Gastroesophageal sphincter (tissue), 4 donors: ENCODE data around the gene ANG. TPM values are rescaled to one million over a fixed set of nuclear protein-coding genes. Genes with fewer than 3 reads are reported as not detected.
"Not testable (repeated sequence)": the region's sequence is repeated elsewhere in the genome, so short reads cannot be mapped to it uniquely, and the experiment has no call there.

Experiments
- ATAC-seq: fragments of 150-250 bp; one replicate; pipeline ENCODE4 v1.9.1; 2016; ENCODE audit warnings: mild to moderate bottlenecking, moderate library complexity
- H3K27ac ChIP-seq, 4 donors: fragments of 200-600 bp; sonication (generic) in 3 of 4; 1 replicate in 3 of 4; 2 replicates in 1 of 4; pipeline ENCODE4 v1.5.1; 2016 to 2019
- H3K27me3 ChIP-seq: fragments of 200-600 bp; sonication (generic); one replicate; pipeline ENCODE4 v1.5.1; 2019
- H3K36me3 ChIP-seq, 2 donors: fragments of 200-600 bp; sonication (generic); one replicate each; pipeline ENCODE4 v1.5.1; 2019; ENCODE audit warnings: control low read depth in 1 of 2
- H3K4me1 ChIP-seq, 3 donors: fragments of 200-600 bp; sonication (generic); 1 replicate in 2 of 3; 2 replicates in 1 of 3; pipeline ENCODE4 v1.5.1; 2016 to 2019; ENCODE audit warnings: control low read depth in 2 of 3
- H3K4me3 ChIP-seq, 2 donors: fragments of 200-600 bp; sonication (generic); one replicate each; pipeline ENCODE4 v1.5.1; 2019; ENCODE audit warnings: mild to moderate bottlenecking in 1 of 2, moderate library complexity in 1 of 2
- H3K9me3 ChIP-seq, 3 donors: fragments of 200-600 bp; sonication (generic); one replicate each; pipeline ENCODE4 v1.5.1; 2017 to 2019; ENCODE audit warnings: control low read depth in 2 of 3
- EP300 ChIP-seq: sonication (generic); formaldehyde crosslinking; IDR thresholded peaks from one replicate; pipeline ENCODE4 v1.6.1; 2017; ENCODE audit warnings: antibody characterized with exemption, mild to moderate bottlenecking
- POLR2A ChIP-seq, 2 donors: fragments of 450-650 bp; IDR thresholded peaks; one replicate each; pipeline ENCODE4 v1.6.1; 2017; ENCODE audit warnings: antibody characterized with exemption in 2 of 2, mild to moderate bottlenecking in 2 of 2, moderate library complexity in 1 of 2
- POLR2AphosphoS5 ChIP-seq: sonication (generic); formaldehyde crosslinking; IDR thresholded peaks from one replicate; pipeline ENCODE4 v1.6.1; 2017; ENCODE audit warnings: antibody characterized with exemption
- WGBS, 2 donors: methylation state at CpG; one replicate each; pipeline ENCODE4 v1.1.5; 2018; ENCODE audit warnings: low coverage in 1 of 2; 5-methylcytosine and 5-hydroxymethylcytosine counted together
- small RNA-seq, 4 donors: library from RNA; depleted of rRNA; stranded (forward); fragments of <200 nt; gene quantifications; one replicate each; pipeline ENCODE3, GENCODE V24; 2016
- total RNA-seq, 4 donors: library from RNA; depleted of rRNA; stranded (reverse); fragments of >200 nt; gene quantifications; one replicate each; pipeline ENCODE4 v1.1.0, GENCODE V29; 2016
- TF ChIP-seq, protein P1 (sequence below), 4 experiments: fragments of 200-600 bp in 2 of 4; fragments of 450-650 bp in 2 of 4; sonication (generic) in 1 of 4; IDR thresholded peaks; one replicate each; pipeline ENCODE4 v1.5.1; 2017 to 2019; ENCODE audit warnings: antibody characterized with exemption in 4 of 4, mild to moderate bottlenecking in 2 of 4, moderate library complexity in 2 of 4

Gene ANG
- total RNA-seq, 4 donors from 2014 or later = 16.8 to 32.0 (median 25.2) TPM

DNA sequence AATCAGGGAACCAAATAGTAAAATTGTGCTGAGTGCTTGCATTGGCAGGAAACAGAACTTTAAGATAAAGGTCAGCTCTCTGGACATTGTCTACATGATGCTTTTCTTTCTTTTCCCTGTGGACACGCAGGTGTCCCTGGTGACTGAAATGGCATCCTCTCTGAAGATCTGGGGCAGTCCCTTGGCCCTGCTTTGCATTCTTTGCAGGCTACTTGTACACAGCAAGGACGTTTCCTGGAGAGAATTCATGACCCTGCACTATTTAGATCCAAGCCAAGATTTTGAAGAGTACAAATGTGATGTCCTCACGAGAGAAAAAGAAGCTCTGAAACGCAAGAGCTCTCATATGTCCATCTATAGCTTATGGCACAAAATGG, 45.9 kb downstream of the ANG start:
- Histone ChIP-seq H3K27me3 (no peaks in the 10 kb centered on the region), H3K36me3 (no peaks in the 10 kb centered on the region), H3K9me3 (no peaks in the 10 kb centered on the region), H3K4me1 (no peaks in the 10 kb centered on the region), H3K4me3 (no peak overlapping the region), H3K27ac (no peak overlapping the region)
- 26 to 35% methylated on average over 3 to 4 of the region's 4 CpGs for WGBS, 2 donors
- ATAC-seq = no peak
- TF ChIP-seq, protein P1, sequence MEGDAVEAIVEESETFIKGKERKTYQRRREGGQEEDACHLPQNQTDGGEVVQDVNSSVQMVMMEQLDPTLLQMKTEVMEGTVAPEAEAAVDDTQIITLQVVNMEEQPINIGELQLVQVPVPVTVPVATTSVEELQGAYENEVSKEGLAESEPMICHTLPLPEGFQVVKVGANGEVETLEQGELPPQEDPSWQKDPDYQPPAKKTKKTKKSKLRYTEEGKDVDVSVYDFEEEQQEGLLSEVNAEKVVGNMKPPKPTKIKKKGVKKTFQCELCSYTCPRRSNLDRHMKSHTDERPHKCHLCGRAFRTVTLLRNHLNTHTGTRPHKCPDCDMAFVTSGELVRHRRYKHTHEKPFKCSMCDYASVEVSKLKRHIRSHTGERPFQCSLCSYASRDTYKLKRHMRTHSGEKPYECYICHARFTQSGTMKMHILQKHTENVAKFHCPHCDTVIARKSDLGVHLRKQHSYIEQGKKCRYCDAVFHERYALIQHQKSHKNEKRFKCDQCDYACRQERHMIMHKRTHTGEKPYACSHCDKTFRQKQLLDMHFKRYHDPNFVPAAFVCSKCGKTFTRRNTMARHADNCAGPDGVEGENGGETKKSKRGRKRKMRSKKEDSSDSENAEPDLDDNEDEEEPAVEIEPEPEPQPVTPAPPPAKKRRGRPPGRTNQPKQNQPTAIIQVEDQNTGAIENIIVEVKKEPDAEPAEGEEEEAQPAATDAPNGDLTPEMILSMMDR (IDR thresholded peaks at IDR 0.05) = no peak
- no peak for TF ChIP-seq EP300
- no peak for TF ChIP-seq POLR2A (IDR thresholded peaks at IDR 0.05)
- no peak for TF ChIP-seq POLR2AphosphoS5

DNA sequence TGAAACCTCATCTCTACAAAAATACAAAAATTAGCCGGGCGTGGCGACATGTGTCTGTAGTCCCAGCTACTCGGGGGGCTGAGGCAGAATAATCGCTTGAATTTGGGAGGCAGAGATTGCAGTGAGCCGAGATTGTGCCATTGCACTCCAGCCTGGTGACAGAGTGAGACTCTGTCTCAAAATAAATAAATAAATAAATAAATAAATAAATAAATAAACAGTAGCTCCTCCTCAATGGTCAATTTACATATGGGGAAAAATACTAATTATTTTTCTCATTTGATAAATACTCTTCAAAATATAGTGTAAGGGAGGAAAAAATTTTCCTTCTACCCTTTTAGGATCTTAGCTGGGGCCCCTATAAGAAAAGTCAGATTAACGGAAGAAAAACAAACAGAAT, 49.7 kb downstream of the ANG start:
- H3K9me3 ChIP-seq, ATAC-seq, H3K4me3 ChIP-seq, H3K27ac ChIP-seq, H3K36me3 ChIP-seq, H3K4me1 ChIP-seq, H3K27me3 ChIP-seq: not testable (repeated sequence)
- 88 to 95% methylated on average over 1 to 7 of the region's 7 CpGs for WGBS, 2 donors

DNA sequence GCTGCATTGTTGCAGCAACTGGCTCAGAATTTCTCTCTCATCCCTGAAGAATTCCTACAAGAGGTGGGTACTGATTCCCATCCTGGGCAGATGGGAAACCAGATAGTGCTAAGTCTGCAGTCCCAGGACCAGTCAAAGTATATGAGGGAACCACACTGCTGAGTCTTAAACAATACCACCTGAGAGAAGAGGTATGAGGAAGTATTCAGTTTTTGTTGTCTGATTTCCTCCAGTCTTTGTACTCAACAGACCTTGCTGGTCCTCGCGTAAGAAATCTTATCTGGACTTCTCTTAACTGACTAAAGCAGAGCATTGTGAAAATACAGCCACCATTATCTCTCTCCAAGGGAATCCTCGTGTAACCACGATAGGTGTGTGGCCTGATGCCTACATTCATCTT, 53.6 kb downstream of the ANG start:
- H3K27ac ChIP-seq = no peak overlapping the region
- H3K9me3 ChIP-seq = no peaks in the 10 kb centered on the region
- no peaks in the 10 kb centered on the region for H3K4me1 ChIP-seq
- no peaks in the 10 kb centered on the region for H3K36me3 ChIP-seq
- 86 to 100% methylated on average over 1 to 4 of the region's 4 CpGs for WGBS, 2 donors
- no peak for ATAC-seq
- no peak overlapping the region for H3K4me3 ChIP-seq
- TF ChIP-seq, protein P1 (IDR thresholded peaks at IDR 0.05) = no peak
- H3K27me3 ChIP-seq = no peaks in the 10 kb centered on the region

DNA sequence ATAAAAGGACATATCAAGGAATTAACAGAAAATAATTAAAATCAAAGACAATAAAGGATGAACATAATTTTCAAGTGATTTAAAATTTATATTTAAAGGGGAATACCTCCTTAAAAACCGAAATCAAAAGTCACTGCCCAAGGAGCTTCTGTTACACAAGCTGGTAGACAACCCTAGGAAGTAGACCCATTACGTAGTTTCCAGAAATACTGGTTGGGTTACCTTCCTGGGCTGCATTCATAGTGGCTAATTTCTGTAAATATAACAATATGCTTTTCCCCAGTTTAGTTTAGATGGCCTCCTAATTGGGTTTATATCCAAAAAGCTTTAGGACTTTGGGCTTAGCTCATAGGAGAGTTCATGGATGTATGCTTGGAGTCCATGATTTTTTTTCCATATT, 55.0 kb downstream of the ANG start:
- no peaks in the 10 kb centered on the region for H3K9me3 ChIP-seq
- WGBS, 2 donors = 83 to 89% methylated on average over 2 of the region's 2 CpGs
- H3K27ac ChIP-seq = no peak overlapping the region
- H3K4me3 ChIP-seq = no peak overlapping the region
- no peak for TF ChIP-seq POLR2A (IDR thresholded peaks at IDR 0.05)
- TF ChIP-seq POLR2AphosphoS5 = no peak
- TF ChIP-seq, protein P1 (IDR thresholded peaks at IDR 0.05) = no peak
- TF ChIP-seq EP300 = no peak
- no peak for ATAC-seq
- H3K36me3 ChIP-seq = no peaks in the 10 kb centered on the region
- no peaks in the 10 kb centered on the region for H3K27me3 ChIP-seq
- H3K4me1 ChIP-seq = no peaks in the 10 kb centered on the region

Small RNA genes within 50 kb of the gene (small RNA-seq; reads per million reads assigned to genes)
- 0 reads per million in 4 donors for gene RF00019

Other genes with a start within 250 kb of the ANG start
- gene OSGEP, start 234.0 kb upstream of the ANG start, total RNA-seq = 10 to 100 TPM; 28.2 to 44.4 (median 34.4) TPM
- 100 to 1,000 TPM in 1 of 4 donors, 10 to 100 TPM in 3; 86.2 to 120 (median 98.0) TPM for gene APEX1, start 233.5 kb upstream of the ANG start, total RNA-seq
- 10 to 100 TPM; 12.2 to 23.2 (median 20.1) TPM for gene PIP4P1, start 227.3 kb upstream of the ANG start, total RNA-seq
- 10 to 100 TPM in 3 of 4 donors, 1 to 10 TPM in 1; 3.0 to 71.2 (median 19.9) TPM for gene PNP, start 219.4 kb upstream of the ANG start, total RNA-seq
- under 1 TPM in 1 of 4 donors, not detected in 3; 0.58 TPM for gene RNASE10, start 183.2 kb upstream of the ANG start, total RNA-seq
- under 1 TPM in 1 of 4 donors, not detected in 3; 0.15 TPM for gene RNASE9, start 127.7 kb upstream of the ANG start, total RNA-seq
- gene RNASE11, start 100.8 kb upstream of the ANG start, total RNA-seq = not detected
- gene RNASE12, start 97.4 kb upstream of the ANG start, total RNA-seq = not detected
- not detected for gene OR6S1, start 47.1 kb upstream of the ANG start, total RNA-seq
- 100 to 1,000 TPM in 2 of 4 donors, 10 to 100 TPM in 2; 65.2 to 139 (median 106) TPM for gene RNASE4, start 4.2 kb upstream of the ANG start, total RNA-seq
- not detected for gene EDDM3A, start 57.1 kb downstream of the ANG start, total RNA-seq
- gene EDDM3B, start 79.6 kb downstream of the ANG start, total RNA-seq = not detected
- 10 to 100 TPM in 1 of 4 donors, 1 to 10 TPM in 3; 4.0 to 22.5 (median 6.5) TPM for gene RNASE6, start 92.5 kb downstream of the ANG start, total RNA-seq
- 100 to 1,000 TPM in 3 of 4 donors, 10 to 100 TPM in 1; 87.2 to 780 (median 336) TPM for gene RNASE1, start 114.1 kb downstream of the ANG start, total RNA-seq
- gene RNASE3, start 202.6 kb downstream of the ANG start, total RNA-seq = not detected